GM19467 (cell line): ENCODE measurements around the gene TAC4.

ENCODE experiments used
- ATAC-seq: cut with Tn5 transposase; IDR thresholded peaks from one replicate; pipeline ENCODE4 v1.9.1; 2021; ENCODE audit warnings: mild to moderate bottlenecking, moderate library complexity; ENCODE audit not compliant: unreplicated experiment

The TAC4 gene, protein sequence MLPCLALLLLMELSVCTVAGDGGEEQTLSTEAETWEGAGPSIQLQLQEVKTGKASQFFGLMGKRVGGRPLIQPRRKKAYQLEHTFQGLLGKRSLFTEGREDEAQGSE

GRCh38 chr17:49848019-49848473, at the start of gene TAC4:
Gene TAC4 (minus strand): TSS chr17:49848069. CDS start chr17:49848017, 52 bp downstream.
- no peak for ATAC-seq

- no peak for ATAC-seq
Observed at GRCh38 chr17:49896860-49897259, 49.0 kb upstream of the TAC4 start.

DNA sequence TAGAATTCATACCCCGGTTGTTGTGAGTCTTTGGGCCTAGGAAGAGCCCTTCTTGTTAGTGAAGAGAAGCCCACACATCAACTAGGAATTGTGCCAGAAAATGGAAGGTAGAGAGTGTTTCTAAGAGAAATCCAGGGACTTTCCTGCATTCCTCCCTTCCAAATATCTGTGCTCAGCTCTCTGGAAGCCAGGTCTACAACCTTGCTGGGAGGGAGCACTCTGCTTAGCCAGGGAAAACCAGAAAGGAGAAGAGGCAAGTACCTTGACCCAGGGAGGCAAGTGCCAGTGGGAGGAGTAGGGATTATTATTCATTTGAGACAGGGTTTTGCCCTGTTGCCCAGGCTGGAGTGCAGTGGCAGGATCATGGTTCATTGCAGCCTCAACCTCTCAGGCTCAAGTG, 48.4 kb upstream of the TAC4 start:
- no peak for ATAC-seq

DNA sequence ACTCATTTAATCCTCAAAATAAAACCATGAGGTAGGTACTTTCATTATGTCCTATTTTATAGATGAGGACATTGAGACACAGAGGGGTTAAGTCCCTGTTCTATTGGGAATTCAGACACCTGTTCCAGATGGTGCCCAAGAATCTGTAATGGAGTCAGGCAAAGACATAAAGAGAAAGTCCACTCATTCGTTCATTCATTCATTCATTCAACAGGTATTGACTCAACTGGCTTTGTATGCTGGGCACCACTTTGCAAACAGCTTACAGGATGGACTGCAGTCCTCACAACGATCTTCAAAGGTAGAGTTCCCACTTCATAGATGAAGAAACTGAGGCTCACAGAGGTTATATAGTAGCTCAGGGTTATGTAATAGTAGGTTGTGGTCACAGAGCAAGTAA, 47.9 kb upstream of the TAC4 start:
- ATAC-seq = no peak

DNA sequence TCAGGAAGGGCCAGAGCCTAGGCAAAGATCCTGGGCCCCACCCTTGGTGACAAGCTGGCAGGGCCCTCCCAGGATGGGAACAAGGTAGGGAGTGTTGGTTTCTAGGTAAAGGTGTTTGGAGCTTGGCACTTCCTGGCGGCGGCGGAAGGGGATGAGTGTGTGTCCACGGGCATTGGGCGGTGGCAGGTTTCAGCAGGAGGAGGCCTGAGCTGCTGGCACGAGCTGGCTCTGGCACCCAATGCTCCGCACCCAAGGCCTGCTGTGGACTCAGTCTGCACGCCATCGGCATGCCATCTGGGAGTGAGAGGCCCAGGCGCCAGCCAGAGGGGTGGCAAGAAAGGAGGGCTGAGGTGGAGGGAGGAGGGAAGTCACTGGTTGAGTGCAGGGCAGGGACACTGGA, 46.9 kb upstream of the TAC4 start:
- no peak for ATAC-seq

DNA sequence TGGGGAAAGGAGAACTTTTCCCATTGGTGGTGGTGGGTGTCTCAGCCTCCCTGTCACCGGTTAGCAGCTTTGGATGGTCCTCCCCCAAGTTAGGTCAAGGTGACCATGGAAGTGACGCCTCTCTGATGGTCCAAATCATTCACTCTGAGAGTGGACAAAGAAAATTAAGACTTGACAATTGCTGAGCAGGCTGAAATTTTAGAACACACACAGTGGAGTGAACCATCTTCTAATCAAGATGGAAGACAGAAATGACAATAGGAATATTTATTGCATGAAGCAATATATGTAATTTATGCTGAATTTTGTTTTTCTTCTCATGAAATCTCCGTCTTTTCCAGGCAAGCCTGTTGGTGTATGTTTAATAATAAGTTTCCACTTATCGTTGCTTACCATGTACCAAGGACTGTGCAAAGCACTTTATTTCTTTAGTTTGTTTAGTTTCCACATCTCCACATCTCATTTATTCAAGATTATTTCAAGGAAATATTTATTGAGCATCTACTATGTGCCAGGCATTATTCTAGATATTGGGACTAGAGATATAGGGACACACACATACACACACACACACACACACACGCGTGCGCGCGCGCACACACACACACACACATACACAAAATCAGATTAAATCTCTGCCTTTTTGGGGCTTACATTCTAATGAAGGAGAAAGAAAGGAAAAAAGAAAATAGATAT, 44.0 kb upstream of the TAC4 start:
- no peak for ATAC-seq

GRCh38 chr17:49891271-49891670, 43.4 kb upstream of the TAC4 start:
- ATAC-seq = no peak

GRCh38 chr17:49890852-49891251, 43.0 kb upstream of the TAC4 start:
- ATAC-seq = no peak

DNA sequence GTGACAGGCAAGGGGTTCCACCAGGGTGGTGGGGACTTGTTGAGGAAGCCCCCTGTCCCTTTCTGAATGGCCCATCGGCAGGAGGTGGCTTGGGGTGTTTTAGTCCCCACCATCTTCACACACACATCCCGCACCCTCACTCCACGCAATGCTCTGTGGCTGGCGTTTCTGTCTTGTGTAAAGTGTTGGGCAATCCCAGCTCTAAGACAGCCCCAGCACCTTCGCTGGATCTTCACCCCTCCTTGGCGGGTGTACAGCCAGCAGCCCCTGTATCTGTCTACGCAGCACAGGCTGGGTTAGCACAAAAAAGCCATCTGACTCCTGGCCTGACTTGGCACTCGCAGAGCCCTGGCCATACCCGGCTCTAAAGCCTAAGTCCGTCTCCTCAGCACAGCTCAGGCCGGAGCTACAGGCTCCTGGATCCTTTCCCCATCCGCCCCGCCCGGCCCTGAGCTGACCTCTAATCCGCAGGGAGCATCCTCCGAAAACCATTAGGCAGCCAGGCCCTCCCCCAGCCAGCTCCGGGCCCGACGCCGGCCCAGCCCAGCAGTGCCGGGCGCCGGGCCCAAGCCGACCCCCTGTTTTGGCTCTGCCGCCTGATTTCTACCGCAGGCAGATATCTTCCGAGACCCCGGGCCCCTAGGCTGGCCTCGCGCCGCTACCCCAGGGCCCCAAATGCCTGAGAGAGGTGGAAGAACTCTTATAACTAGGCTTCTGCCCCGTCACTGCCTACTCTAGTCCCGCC, 42.4 kb upstream of the TAC4 start:
- ATAC-seq = no peak

DNA sequence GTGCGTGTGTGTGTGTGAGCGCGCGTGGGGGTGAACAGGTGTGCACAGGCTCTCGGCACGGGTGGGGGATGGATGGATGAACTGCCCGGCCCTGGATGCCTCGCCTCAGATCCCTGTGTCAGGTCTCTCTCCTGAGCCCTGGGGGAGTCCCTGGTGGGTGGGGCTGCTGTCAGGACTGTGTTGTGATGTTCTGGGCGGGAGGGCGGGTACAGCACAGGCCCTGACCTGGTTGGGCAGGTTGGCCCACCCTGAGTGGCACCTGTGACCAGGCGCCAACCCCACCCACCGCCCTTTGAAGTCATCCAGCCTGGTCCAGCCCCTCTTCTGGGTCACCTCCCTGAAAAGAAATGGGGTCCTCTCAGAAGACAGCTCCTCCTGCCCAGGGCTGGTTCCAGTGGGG, 41.6 kb upstream of the TAC4 start:
- ATAC-seq = no peak

- no peak for ATAC-seq
Observed at GRCh38 chr17:49887744-49888360, 40.0 kb upstream of the TAC4 start.

DNA sequence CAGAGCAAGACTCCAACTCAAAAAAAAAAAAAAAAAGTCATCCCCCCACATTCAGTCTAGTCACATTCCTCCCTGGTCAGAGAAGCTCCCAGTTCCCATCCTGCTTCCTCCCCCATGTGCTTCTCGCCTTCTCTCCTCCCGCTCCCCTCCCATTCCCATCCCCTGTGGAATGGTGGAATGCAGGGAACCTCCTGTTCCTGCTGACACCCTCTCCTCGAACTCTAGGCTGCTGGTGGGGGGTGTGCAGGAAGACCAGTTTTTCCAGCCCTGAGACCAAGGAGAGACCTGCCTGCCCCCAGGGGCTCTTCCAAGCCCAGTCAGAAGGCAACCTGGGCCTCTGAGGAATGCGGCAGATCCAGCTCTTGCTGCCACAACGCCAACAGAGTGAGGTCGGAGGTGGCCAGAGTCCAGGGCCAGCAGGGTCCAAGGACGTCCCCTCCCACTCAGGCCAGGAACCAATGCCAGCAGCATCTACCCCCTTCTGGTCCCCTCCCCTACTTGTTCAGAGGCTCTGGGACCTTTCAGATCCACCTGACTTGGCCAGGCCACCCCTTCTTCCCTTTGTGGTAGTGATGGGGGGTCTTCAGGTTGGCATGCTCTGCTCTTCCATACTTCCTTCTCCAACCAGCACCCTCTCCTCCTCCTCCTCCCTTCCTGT, 39.3 kb upstream of the TAC4 start:
- ATAC-seq = no peak

DNA sequence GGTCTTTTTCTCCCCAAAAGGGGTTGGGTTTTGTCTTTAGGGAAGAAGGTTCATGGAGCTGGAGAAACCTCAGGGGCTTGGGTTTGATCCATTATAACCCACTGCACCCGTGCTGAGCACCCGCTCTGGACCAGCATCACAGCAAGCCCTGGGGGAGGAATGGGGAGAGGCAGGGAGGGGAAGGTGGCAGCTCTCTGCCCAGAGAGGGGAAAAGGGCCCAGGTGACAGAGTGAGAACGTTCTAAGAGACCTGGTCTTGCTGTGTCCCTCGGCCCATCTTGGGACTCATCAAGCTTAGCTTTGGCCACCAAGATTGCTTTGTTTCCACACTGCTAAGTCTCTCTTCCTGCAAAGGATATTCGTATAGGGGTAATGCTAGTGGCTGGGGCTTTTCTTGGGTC, 38.2 kb upstream of the TAC4 start:
- ATAC-seq = no peak

- no peak for ATAC-seq
Observed at GRCh38 chr17:49882434-49882833, 34.6 kb upstream of the TAC4 start.

DNA sequence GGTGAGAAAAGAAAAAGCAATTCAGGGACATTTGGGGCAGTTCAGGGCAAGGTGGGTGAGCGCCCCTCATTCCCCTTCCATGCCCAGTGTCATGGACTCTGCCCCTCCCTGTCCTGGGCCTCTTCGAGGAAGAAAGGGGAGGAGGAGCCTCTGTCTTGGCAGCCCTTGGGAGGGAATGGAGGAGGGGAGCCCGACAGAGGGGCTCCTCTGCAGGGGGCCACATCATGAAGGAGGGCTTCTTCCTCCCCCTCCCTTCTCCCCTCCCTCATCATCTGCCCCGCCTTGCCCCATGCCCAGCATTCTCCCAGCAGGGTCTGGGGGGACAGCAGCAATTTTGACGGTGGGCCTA, 33.2 kb upstream of the TAC4 start:
- no peak for ATAC-seq

DNA sequence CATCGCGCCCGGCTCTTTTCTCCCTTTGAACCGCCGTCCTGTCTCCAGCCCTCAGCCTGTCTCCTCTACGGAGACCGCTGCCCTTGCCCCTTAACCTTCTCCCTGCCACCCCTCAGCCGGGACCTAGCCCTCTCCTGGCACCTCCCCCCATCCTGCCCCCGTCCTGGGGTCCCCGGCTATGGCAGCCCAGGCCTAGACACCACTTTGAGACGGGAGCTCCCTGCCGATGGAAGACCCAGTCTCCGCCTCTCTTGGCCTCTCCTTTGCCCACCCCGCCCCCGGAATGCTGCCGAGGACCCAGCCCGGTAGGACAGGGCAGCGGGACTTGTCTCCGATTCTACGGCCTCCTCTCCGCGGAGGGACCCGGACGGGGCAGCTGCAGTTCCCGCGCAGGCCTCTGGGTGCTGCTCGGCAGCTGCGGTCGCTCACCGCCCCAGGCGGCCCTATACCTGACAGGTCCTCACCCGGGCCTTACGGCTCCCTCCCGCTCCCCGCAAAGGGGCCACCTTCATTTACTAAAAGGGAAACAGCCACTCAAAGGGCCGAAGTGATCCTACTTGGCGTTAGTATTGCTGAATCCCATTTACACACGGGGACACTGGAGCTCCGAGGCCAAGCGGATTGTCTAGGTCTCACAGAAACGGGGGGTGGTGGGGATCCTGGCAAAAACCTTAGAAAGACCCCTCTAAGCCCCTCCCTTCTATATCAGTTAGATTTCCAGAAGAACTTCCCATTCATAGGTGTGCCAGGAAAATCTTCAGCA, 32.6 kb upstream of the TAC4 start:
- peak; percentile 58 for ATAC-seq

- no peak for ATAC-seq
Observed at GRCh38 chr17:49878931-49879904, 31.3 kb upstream of the TAC4 start.

GRCh38 chr17:49875685-49876084, 27.8 kb upstream of the TAC4 start:
- no peak for ATAC-seq

DNA sequence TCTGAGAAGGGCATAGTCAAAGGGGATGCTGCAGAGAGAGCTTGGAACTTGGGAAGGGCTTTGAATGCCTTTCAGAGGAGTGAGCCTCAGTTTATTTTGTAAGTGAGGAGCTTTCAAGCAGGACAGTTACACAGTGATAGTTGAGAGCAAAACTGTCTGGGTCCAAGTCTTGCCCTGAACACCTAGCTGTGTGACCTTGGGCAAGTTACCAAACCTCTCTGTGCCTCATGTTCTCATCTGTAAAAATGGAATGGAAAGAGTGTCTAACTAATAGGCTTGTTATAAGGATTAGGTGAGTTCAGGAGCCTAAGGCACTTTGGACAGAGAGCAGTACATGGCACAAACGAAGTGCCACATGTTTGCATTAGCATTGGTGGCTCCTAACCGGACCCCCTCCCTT, 27.0 kb upstream of the TAC4 start:
- no peak for ATAC-seq

GRCh38 chr17:49873926-49874325, 26.1 kb upstream of the TAC4 start:
- ATAC-seq = no peak
